ENCODE results near the gene TTLL10. TPM values are rescaled to one million over a fixed set of nuclear protein-coding genes. Genes with fewer than 3 reads are reported as not detected.
A peak's percentile ranks its signal among the peaks of the same experiment; 100 is the strongest.

Gene TTLL10
- total RNA-seq, 3 donors from 2014 or later = 0.32 to 4.4 (median 1.8) TPM

DNA sequence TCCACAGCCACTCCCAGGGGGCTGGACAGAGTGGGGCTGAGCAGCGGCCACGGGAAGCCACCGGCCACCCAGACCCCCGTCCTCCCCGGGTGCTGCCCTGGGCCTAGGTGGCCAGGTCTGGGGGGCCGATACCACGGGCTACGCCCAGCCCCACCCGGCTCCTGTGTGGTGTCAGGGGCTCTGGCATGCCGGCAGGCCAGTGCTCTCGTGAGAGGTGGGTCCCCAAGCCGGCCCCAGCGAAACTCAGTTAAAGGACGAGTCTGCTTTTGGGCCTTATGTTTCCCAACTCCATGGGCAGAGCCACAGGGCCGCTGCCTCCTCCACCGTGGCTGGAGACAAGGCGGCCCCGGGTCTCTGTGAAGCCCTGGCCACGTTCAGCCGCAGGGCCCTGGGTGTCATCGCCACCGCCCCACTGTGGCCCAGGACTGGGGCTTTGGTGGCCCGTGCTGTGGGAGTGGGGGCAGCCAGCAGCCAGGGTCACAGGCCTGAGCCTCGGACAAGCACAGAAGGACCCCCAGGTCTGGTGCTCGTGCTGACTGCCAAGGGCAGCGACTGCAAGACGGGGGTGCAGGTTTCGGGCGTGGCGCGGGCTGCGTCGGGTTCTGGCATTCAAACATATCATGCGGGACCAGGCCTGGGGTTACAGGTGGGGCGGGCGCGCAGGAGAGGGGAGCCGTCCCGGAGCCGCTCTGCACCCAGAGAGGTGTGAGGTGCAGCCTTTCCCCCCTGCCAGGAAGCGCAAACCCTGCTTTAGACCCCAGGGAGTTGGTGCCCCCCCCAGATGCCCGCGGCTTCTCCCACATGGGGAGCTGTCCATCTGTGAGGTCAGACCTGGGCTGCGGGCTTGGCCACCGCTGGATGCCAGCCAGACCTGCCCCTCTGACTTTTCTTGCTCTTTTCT lies 45.9 kb upstream of the TTLL10 start:
- H3K9me3 ChIP-seq = no peaks in the 10 kb centered on the region
- DNase-seq (peak in 2 of 3 donors; percentile 68 to 69), ATAC-seq (no peak)
- TF ChIP-seq CTCF (IDR thresholded peaks at IDR 0.05) = no peak
- no peaks in the 10 kb centered on the region for H3K36me3 ChIP-seq (ENCODE audit: low read depth)
- peak overlapping the region; percentile 9 for H3K4me3 ChIP-seq
- intact Hi-C loops (cut with DNase I, micrococcal nuclease) = loop anchor here in 1 of 2 donors (10.0 kb wide), 1 partner anchor 127 kb away; no protein-coding TSS in a partner anchor
- H3K4me1 ChIP-seq (ENCODE audit: low read depth) = peaks cover 39% of the 10 kb centered on the region

GRCh38 chr1:1128454-1129139 lies 45.1 kb upstream of the TTLL10 start:
- ATAC-seq = peak; percentile 6

DNA sequence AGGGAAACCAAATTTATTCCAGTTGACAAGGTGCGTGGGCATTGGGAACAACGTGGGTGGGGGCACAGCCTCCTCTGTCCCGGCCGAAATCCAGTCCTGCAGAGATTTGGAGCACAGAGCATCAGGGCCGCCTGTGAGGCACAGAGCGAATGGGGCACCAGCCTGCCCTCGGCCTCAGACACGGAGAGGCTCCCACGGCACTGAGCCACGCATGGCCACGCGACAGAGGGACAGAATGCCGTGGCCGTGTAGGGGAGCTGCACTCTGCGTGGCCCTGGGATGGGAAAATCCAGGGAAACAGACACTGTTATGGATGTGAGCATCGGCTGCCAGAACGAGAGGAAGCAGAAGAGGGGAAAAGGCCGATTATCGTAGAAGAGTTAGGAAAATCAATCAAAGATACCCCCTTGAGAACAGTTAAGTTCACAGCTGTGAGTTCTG lies 44.3 kb upstream of the TTLL10 start:
- ATAC-seq (no peak), DNase-seq (peak in 1 of 3 donors; percentile 47)
- Histone ChIP-seq H3K36me3 (ENCODE audit: low read depth) (no peaks in the 10 kb centered on the region), H3K9me3 (no peaks in the 10 kb centered on the region), H3K4me1 (ENCODE audit: low read depth) (peaks cover 26% of the 10 kb centered on the region), H3K4me3 (no peak overlapping the region)
- no peak for TF ChIP-seq CTCF (IDR thresholded peaks at IDR 0.05)
- intact Hi-C loops (cut with DNase I, micrococcal nuclease) = loop anchor here in 1 of 2 donors (10.0 kb wide), 1 partner anchor 125 kb away; no protein-coding TSS in a partner anchor

More at GRCh38 chr1:1128454-1129139, 45.1 kb upstream of the TTLL10 start:
- TF ChIP-seq CTCF (IDR thresholded peaks at IDR 0.05) = no peak
- H3K4me3 ChIP-seq = peak overlapping the region; percentile 9
- peaks cover 33% of the 10 kb centered on the region for H3K4me1 ChIP-seq (ENCODE audit: low read depth)
- intact Hi-C loops (cut with DNase I, micrococcal nuclease) = loop anchor here in 1 of 2 donors (10.0 kb wide), 1 partner anchor 126 kb away; no protein-coding TSS in a partner anchor
- H3K9me3 ChIP-seq = no peaks in the 10 kb centered on the region
- peak; percentile 67 to 82 (median 76) for DNase-seq
- no peaks in the 10 kb centered on the region for H3K36me3 ChIP-seq (ENCODE audit: low read depth)

DNA sequence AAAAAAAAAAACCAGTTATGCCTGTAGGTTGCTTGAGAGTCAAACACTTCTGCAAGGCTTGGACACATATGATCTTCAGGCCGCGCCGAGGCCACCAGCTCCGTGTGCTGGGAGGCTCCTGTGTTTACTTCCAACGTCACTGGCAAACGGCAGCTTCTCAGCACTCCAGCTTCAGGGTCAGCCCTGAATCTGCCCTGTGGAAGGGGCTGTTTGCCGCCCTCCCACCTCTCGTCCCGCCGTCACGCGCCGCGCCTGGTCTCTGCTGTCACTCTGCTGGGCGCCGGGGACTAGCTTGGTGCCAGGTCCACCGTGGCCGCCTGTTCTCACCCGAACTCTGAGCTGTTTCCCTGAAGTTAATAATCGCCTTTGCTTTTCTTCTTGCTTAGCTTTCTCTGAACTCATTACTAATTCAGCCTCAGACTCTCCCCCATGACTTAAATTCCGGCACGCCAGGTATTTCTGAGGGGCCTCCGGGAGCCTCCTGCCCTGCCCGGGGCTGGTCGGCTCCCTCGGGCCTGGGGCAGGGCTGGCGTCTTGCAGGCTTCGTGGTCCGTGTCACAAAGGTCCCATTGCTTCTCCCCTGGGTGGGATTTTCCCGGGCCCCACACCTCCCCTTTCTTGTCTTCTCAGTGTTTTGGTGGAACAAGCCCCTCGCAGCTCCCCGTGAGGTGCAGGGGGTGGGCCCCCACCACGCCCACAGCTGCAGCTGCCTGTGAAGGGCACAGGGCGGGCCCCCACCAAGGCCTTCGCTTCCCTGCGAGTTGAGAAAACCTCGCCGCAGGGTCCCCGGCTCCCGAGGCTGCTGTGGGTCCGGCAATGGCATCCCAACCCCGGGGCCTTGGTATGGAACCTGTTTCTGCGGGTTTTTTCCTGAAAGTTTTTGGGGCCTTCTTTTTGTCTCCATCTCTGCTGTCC lies 43.2 kb upstream of the TTLL10 start:
- no peak overlapping the region for H3K4me3 ChIP-seq
- no peaks in the 10 kb centered on the region for H3K9me3 ChIP-seq
- H3K4me1 ChIP-seq (ENCODE audit: low read depth) = peaks cover 31% of the 10 kb centered on the region
- H3K36me3 ChIP-seq (ENCODE audit: low read depth) = no peaks in the 10 kb centered on the region
- DNase-seq (peak; percentile 64 to 78 (median 74)), ATAC-seq (peak; percentile 7)
- intact Hi-C loops (cut with DNase I, micrococcal nuclease) = no loop called here
- no peak for TF ChIP-seq CTCF (IDR thresholded peaks at IDR 0.05)

Measured in mucosa of descending colon (tissue), 3 donors.